ENCODE measurements around the gene ZACN. TPM values are rescaled to one million over a fixed set of nuclear protein-coding genes. Genes with fewer than 3 reads are reported as not detected.

ZACN gene
- polyA plus RNA-seq, 1 of the 3 experiments (the other 2 are of a cell fraction): not detected

DNA sequence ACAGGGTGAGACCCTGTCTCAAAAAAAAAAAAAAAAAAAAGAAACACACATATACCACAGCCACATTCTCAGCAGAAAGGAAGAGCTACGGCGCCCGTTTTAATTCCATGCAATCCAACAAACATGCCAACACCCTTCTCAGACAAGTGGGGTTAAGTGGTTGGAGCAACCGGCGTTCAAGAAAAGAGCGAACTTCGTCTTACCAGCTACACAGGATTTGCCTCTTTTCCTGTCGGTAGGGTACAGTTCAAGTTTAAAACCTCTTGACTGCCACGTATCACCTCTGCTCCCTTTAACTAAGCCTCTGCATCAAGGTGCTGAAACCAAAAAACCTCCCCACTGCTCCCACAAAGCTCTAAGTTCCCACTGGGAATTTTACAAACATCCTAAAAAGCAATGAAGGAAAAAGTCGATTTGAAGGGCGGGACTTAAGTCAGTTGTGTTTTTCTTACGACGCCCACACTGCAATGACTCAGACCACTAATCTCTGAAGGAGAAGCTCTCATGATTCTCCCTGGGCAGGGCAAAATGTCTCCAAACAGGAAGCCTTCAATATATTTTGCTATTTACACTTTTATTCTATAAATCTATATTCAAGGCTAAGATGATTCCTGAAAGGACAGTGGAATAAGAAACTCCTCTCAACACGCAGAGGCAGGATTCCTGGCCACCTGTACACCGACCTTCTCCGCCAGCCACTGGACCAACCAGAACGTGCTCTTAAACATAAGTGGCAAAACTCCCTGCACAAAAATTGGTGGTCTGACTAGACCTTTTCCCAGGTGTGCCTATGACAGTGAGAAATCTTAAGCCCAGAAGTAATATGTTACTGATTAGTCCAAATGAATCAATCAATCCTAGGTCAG is 25.5 kb upstream of the ZACN start:
- TF ChIP-seq POLR2AphosphoS5 (IDR thresholded peaks at IDR 0.05; ENCODE audit: low read depth, low read length) (no peak), TEAD4 (IDR thresholded peaks at IDR 0.05; ENCODE audit: borderline replicate concordance, insufficient read depth) (no peak), GATA2 (CRISPR knock-in tag; IDR thresholded peaks at IDR 0.05) (no peak), MXI1 (IDR thresholded peaks at IDR 0.05; ENCODE audit: low read depth, low read length) (no peak), CHD2 (IDR thresholded peaks at IDR 0.05; ENCODE audit: low read length, partially characterized antibody) (no peak), EP300 (IDR thresholded peaks at IDR 0.05; ENCODE audit: borderline replicate concordance in 1 of 2, low read depth in 1 of 2, low read length in 1 of 2) (no peak), FOXJ3 (CRISPR knock-in tag; IDR thresholded peaks at IDR 0.05) (no peak), EZH2phosphoT487 (IDR thresholded peaks at IDR 0.05; ENCODE audit: borderline replicate concordance, low read depth) (no peak), FOSL2 (IDR thresholded peaks at IDR 0.05; ENCODE audit: borderline replicate concordance, low read depth) (no peak), SIN3A (IDR thresholded peaks at IDR 0.05; ENCODE audit: borderline replicate concordance, low read depth, low read length) (no peak), MEF2A (IDR thresholded peaks at IDR 0.05; ENCODE audit: borderline replicate concordance, low read depth) (no peak), GABPA (IDR thresholded peaks at IDR 0.05; ENCODE audit: low read depth) (no peak), YY1 (IDR thresholded peaks at IDR 0.05; ENCODE audit: low read depth) (no peak), RCOR1 (IDR thresholded peaks at IDR 0.05; ENCODE audit: low read length) (no peak), NFIC (IDR thresholded peaks at IDR 0.05; ENCODE audit: borderline replicate concordance) (no peak), RXRA (IDR thresholded peaks at IDR 0.05; ENCODE audit: borderline replicate concordance, low read depth) (no peak)
- TF ChIP-seq, protein P1, sequence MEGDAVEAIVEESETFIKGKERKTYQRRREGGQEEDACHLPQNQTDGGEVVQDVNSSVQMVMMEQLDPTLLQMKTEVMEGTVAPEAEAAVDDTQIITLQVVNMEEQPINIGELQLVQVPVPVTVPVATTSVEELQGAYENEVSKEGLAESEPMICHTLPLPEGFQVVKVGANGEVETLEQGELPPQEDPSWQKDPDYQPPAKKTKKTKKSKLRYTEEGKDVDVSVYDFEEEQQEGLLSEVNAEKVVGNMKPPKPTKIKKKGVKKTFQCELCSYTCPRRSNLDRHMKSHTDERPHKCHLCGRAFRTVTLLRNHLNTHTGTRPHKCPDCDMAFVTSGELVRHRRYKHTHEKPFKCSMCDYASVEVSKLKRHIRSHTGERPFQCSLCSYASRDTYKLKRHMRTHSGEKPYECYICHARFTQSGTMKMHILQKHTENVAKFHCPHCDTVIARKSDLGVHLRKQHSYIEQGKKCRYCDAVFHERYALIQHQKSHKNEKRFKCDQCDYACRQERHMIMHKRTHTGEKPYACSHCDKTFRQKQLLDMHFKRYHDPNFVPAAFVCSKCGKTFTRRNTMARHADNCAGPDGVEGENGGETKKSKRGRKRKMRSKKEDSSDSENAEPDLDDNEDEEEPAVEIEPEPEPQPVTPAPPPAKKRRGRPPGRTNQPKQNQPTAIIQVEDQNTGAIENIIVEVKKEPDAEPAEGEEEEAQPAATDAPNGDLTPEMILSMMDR (IDR thresholded peaks at IDR 0.05): no peak
- TF ChIP-seq, protein P2, sequence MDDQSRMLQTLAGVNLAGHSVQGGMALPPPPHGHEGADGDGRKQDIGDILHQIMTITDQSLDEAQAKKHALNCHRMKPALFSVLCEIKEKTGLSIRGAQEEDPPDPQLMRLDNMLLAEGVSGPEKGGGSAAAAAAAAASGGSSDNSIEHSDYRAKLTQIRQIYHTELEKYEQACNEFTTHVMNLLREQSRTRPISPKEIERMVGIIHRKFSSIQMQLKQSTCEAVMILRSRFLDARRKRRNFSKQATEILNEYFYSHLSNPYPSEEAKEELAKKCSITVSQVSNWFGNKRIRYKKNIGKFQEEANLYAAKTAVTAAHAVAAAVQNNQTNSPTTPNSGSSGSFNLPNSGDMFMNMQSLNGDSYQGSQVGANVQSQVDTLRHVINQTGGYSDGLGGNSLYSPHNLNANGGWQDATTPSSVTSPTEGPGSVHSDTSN (IDR thresholded peaks at IDR 0.05): no peak
- TF ChIP-seq, protein P3, sequence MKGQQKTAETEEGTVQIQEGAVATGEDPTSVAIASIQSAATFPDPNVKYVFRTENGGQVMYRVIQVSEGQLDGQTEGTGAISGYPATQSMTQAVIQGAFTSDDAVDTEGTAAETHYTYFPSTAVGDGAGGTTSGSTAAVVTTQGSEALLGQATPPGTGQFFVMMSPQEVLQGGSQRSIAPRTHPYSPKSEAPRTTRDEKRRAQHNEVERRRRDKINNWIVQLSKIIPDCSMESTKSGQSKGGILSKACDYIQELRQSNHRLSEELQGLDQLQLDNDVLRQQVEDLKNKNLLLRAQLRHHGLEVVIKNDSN (IDR thresholded peaks at IDR 0.05; ENCODE audit: borderline replicate concordance, low read depth): no peak
- Histone ChIP-seq H3K4me1 (ENCODE audit: control insufficient read depth in 1 of 2, insufficient read depth in 2 of 2, low read depth in 1 of 2, low read length in 1 of 2) (no peaks in the 10 kb centered on the region), H3K4me2 (no peak overlapping the region), H3F3A (replicated peaks; ENCODE audit: insufficient read depth) (peaks cover 13% of the 10 kb centered on the region), H4K20me1 (ENCODE audit: insufficient read depth) (no peaks in the 10 kb centered on the region), H3K9me3 (no peaks in the 10 kb centered on the region), H3K9me2 (no peaks in the 10 kb centered on the region), H3K36me3 (replicated peaks in 1 of 2; ENCODE audit: control insufficient read depth in 1 of 2, insufficient read depth in 2 of 2, low read length in 1 of 2) (peaks cover 61 to 78% of the 10 kb centered on the region in 2 experiments), H2AFZ (ENCODE audit: low read depth) (no peak overlapping the region), H3K27me3 (ENCODE audit: insufficient read depth) (no peaks in the 10 kb centered on the region), H3K4me3 (ENCODE audit: low read depth in 2 of 2, low read length in 1 of 2) (no peak overlapping the region), H3K79me2 (ENCODE audit: insufficient read depth) (peaks cover 22% of the 10 kb centered on the region; the same call in 1 of the 2 replicates), H3K27ac (ENCODE audit: low read depth in 2 of 2, low read length in 1 of 2) (no peak overlapping the region), H3K9ac (no peak overlapping the region)
- DNase-seq: no peak
- WGBS (ENCODE audit: low lambda C conversion rate): 94% methylated on average over 17 of the region's 17 CpGs
- ChIA-PET CTCF (interaction anchor here (0.6 to 2.1 kb wide), 4 partner anchors 19 to 148 kb away, joined by 3 to 8 read pairs (median 3); no protein-coding TSS in a partner anchor), POLR2A (no interaction called here)
